ENCODE measurements around the gene LAMC1. TPM values are rescaled to one million over a fixed set of nuclear protein-coding genes. Genes with fewer than 3 reads are reported as not detected.

LAMC1 gene
- 164 and 178 TPM in 2 replicates for total RNA-seq (ENCODE audit: low replicate concordance)
- long read RNA-seq, partial matches to known transcripts: 70 of 117 reads
- long read RNA-seq, other reads (novel, unspliced or antisense): 47 of 117 reads

DNA sequence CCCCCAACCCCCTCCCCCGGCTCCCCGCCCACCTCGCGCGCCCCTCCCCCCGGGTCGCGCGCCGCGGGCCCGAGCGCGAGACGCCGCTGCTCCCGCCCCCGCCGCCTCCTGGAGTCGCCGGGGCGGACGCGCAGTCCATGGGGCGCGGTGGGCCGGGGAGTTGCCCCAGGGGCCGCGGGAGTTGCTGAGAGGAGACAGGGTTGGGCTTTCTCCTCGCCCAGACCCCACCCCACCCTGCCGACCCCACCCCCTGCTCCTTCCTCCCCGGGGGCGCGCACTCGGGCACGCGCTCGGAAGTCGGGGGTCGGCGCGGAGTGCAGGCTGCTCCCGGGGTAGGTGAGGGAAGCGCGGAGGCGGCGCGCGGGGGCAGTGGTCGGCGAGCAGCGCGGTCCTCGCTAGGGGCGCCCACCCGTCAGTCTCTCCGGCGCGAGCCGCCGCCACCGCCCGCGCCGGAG, at the start of gene LAMC1:
LAMC1 (plus strand) TSS at position 275 of the 455 bp plus-strand sequence. CDS start 297 bp downstream, outside the sequence.
- DNase-seq (ENCODE audit: extremely low spot score, unreplicated experiment): peak; percentile 93
- H3K4me3 Mint-ChIP-seq: peak within 1 kb of the TSS; percentile 98
- H3K4me1 Mint-ChIP-seq (ENCODE audit: unreplicated experiment): peaks cover 44% of the 10 kb centered on the region
- TF ChIP-seq, protein P1, sequence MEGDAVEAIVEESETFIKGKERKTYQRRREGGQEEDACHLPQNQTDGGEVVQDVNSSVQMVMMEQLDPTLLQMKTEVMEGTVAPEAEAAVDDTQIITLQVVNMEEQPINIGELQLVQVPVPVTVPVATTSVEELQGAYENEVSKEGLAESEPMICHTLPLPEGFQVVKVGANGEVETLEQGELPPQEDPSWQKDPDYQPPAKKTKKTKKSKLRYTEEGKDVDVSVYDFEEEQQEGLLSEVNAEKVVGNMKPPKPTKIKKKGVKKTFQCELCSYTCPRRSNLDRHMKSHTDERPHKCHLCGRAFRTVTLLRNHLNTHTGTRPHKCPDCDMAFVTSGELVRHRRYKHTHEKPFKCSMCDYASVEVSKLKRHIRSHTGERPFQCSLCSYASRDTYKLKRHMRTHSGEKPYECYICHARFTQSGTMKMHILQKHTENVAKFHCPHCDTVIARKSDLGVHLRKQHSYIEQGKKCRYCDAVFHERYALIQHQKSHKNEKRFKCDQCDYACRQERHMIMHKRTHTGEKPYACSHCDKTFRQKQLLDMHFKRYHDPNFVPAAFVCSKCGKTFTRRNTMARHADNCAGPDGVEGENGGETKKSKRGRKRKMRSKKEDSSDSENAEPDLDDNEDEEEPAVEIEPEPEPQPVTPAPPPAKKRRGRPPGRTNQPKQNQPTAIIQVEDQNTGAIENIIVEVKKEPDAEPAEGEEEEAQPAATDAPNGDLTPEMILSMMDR (conservative IDR thresholded peaks at IDR 0.05): no peak
- H3K27me3 Mint-ChIP-seq: no peaks in the 10 kb centered on the region
- H3K27ac Mint-ChIP-seq: peak within 1 kb of the TSS; percentile 97
- H3K36me3 Mint-ChIP-seq: no peaks in the 10 kb centered on the region
- H3K9me3 Mint-ChIP-seq: no peaks in the 10 kb centered on the region

- DNase-seq (ENCODE audit: extremely low spot score, unreplicated experiment): no peak
- Mint-ChIP-seq H3K27me3 (no peaks in the 10 kb centered on the region), H3K36me3 (no peaks in the 10 kb centered on the region), H3K9me3 (no peaks in the 10 kb centered on the region), H3K4me1 (ENCODE audit: unreplicated experiment) (peaks cover 3% of the 10 kb centered on the region), H3K4me3 (no peak overlapping the region), H3K27ac (peak overlapping the region; percentile 60)
- TF ChIP-seq, protein P1 (conservative IDR thresholded peaks at IDR 0.05): no peak
Observed at GRCh38 chr1:182974506-182975191, 48.6 kb upstream of the LAMC1 start.

GRCh38 chr1:182977480-182977879, 45.7 kb upstream of the LAMC1 start:
- DNase-seq (ENCODE audit: extremely low spot score, unreplicated experiment): no peak
- TF ChIP-seq, protein P1 (conservative IDR thresholded peaks at IDR 0.05): no peak
- Mint-ChIP-seq H3K4me1 (ENCODE audit: unreplicated experiment) (peaks cover 3% of the 10 kb centered on the region), H3K27me3 (no peaks in the 10 kb centered on the region), H3K27ac (no peak overlapping the region), H3K36me3 (no peaks in the 10 kb centered on the region), H3K9me3 (no peaks in the 10 kb centered on the region), H3K4me3 (no peak overlapping the region)

DNA sequence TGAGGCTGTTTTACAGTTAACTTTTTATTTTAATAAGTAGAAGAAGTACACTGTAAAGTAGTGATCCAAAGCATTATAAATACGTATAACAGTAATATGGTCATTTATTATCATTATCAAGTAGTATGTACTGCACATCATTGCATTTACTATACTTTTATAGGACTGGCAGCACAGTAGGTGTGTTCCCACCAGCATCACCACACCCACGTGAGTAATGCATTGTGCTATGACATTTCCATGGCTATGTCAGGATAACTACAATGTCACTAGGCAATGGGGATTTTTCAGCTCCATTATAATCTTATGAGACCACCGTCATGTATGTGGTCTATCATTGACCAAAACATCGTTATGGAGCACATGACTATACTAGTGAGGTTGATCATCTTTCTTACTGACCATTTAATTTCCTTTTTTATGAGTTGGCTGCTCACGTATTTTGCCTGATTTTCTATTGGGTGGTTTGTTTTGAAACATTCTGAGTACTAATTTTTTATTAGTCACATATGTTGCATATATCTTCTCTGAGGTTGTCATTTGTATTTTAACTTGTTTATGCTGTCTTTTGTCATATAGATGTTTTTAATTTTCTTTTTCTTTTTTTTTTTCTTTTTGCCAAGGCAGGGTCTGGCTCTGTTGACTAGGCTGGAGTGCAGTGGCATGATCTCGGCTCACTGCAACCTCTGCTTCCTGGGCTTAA, 44.9 kb upstream of the LAMC1 start:
- H3K27ac Mint-ChIP-seq: no peak overlapping the region
- TF ChIP-seq, protein P1 (conservative IDR thresholded peaks at IDR 0.05): no peak
- no peaks in the 10 kb centered on the region for H3K4me1 Mint-ChIP-seq (ENCODE audit: unreplicated experiment)
- H3K4me3 Mint-ChIP-seq: no peak overlapping the region
- H3K9me3 Mint-ChIP-seq: no peaks in the 10 kb centered on the region
- no peaks in the 10 kb centered on the region for H3K27me3 Mint-ChIP-seq
- no peak for DNase-seq (ENCODE audit: extremely low spot score, unreplicated experiment)
- H3K36me3 Mint-ChIP-seq: no peaks in the 10 kb centered on the region

DNA sequence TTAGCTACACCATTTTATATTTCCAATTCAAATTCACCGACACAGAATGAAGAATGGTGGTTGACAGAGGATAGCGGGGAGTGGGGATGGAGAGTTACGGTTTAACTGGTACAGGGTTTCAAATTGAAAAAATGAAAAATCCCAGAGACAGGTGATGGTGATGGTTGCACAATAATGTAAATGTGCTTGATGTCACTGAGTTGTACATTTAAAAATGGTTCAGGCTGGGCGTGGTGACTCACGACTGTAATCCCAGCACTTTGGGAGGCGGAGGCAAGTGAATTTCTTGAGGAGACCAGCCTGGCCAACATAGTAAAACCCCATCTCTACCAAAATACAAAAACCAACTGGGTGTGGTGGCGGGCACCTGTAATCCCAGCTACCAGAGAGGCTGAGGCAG, 39.1 kb upstream of the LAMC1 start:
- Mint-ChIP-seq H3K4me1 (ENCODE audit: unreplicated experiment) (no peaks in the 10 kb centered on the region), H3K27me3 (no peaks in the 10 kb centered on the region), H3K4me3 (no peak overlapping the region), H3K9me3 (no peaks in the 10 kb centered on the region), H3K27ac (no peak overlapping the region), H3K36me3 (no peaks in the 10 kb centered on the region)
- TF ChIP-seq, protein P1 (conservative IDR thresholded peaks at IDR 0.05): no peak
- DNase-seq (ENCODE audit: extremely low spot score, unreplicated experiment): no peak
